Glomerular visceral epithelial cell (primary cell): ENCODE results near the gene CD3E.

Experiments used
- DNase-seq: peaks from one replicate; pipeline ENCODE4 v3.0.0-alpha.2; 2016; ENCODE audit errors: extremely low spot score

CD3E gene

DNA sequence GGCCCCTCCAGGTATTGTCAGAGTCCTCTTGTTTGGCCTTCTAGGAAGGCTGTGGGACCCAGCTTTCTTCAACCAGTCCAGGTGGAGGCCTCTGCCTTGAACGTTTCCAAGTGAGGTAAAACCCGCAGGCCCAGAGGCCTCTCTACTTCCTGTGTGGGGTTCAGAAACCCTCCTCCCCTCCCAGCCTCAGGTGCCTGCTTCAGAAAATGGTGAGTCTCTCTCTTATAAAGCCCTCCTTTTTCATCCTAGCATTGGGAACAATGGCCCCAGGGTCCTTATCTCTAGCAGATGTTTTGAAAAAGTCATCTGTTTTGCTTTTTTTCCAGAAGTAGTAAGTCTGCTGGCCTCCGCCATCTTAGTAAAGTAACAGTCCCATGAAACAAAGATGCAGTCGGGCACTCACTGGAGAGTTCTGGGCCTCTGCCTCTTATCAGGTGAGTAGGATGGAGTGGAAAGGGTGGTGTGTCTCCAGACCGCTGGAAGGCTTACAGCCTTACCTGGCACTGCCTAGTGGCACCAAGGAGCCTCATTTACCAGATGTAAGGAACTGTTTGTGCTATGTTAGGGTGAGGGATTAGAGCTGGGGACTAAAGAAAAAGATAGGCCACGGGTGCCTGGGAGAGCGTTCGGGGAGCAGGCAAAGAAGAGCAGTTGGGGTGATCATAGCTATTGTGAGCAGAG, at the start of gene CD3E:
Gene CD3E, plus strand, starts transcription at position 163 of the 681 bp plus-strand sequence. Its CDS starts 223 bp downstream, at position 386.
- DNase-seq, result no peak

DNA sequence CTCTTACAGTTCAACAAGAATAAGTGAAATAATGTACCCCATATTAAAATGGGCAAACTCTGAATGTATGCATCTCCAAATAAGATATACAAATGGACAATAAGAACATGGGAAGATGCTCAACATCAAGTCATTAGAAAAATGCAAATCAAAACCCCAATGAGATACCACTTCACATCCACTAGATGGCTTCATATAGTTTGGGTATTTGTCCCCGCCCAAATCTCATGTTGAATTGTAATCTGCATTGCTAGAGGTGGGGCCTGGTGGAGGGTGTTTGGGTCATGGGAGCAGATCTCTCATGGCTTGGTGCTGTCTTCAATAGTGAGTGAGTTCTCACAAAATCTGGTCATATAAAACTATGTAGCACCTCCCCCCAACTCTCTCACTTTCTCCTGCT, 46.1 kb upstream of the CD3E start:
- no peak for DNase-seq

DNA sequence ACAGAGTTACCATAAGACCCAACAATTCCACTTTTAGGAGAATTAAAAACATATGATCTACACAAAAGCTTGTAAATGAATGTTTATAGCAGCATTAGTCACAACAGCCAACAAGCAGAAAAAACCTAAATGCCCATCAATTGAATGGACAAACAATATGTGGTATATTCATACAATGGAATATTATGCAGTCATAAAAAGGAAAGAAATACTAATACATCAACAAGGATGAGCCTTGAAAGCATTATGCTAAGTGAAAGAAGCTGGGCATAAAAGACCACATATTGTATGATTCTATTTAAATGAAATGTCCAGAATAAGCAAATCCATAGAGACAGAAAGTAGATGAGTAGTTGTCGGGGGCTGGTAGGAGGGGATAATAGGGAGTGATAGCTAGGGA, 45.4 kb upstream of the CD3E start:
- no peak for DNase-seq

DNA sequence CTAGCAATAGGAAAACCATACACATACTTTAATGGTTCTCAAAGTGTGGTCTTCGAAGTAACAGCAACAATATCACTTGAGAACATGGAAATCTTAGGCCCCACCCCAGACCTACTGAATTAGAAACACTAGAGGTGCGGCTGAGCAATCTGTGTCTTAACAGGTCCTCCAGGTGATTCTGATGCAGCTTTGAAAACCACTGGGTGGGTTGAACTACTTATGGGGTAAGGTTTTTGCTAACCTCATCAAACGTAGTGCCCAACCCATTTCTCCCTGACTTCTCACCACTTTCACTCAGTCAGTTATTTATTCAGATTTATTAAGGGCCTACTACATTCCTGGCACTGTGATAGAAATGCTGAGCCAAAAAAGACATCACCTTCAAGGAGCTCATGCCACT, 44.2 kb upstream of the CD3E start:
- DNase-seq, result no peak

DNA sequence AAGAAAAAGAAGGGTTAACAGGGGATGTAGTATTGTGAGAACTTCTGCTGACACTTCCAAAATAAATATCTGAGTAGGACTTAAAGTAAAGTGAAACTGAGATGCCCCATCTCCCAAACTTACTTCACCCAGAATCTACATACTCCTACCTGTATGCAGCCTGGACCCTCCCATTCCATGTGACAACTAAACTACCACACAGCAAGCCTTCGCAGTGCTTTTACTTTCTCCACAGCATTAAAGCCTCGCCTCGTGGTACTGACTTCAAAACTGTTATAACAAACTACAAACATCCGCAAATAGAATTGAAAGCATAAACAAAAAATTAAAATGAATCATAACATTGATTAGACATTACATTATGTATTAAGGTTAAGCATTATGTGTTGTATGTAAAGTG, 41.4 kb upstream of the CD3E start:
- no peak for DNase-seq

DNA sequence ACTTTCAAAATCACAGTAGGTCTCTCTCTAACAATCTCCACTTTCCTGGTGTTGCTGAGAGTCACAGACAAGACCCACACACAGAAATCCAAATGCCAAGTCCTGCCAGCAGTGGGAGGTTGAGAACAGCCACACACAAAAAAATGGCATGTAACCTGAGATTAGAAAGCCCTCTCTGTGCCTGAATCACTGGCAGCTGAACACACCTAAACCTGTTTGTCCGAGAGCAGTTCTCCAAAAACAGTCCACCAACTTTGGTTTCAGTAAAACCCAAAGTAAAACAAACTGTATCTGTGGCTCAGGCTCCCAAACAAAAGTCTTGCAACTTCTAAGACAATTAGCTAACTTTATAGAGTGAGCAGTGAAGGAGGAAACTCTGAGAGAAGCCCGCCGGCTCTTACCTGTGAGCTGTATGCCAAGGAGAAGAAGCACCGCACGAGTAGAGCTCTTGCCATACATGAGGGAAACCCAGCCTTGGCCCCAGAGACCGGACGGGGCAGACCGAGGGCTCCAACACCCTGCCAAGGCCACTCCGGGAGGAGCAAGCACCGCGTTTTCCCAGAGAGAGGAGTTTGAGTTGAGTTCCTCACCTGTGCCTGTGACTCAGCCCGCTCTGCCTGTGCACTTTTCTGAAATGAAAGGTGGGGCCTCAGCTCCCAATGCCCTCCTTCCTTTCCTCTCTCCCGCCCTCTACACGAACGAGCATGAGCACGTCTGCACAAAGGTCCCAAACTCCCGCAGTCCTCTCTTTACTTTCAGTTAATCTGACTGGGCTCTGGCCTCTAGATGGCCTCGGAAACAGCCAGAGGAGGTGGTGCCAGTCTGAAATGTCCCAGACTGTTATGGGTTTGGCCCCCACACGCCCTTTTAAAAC, 40.6 kb upstream of the CD3E start, which contains the start of gene MPZL2:
Gene MPZL2, minus strand, starts transcription at position 603 of the 874 bp plus-strand sequence. Its CDS starts 144 bp downstream, at position 459.
- DNase-seq, result peak; percentile 36

DNA sequence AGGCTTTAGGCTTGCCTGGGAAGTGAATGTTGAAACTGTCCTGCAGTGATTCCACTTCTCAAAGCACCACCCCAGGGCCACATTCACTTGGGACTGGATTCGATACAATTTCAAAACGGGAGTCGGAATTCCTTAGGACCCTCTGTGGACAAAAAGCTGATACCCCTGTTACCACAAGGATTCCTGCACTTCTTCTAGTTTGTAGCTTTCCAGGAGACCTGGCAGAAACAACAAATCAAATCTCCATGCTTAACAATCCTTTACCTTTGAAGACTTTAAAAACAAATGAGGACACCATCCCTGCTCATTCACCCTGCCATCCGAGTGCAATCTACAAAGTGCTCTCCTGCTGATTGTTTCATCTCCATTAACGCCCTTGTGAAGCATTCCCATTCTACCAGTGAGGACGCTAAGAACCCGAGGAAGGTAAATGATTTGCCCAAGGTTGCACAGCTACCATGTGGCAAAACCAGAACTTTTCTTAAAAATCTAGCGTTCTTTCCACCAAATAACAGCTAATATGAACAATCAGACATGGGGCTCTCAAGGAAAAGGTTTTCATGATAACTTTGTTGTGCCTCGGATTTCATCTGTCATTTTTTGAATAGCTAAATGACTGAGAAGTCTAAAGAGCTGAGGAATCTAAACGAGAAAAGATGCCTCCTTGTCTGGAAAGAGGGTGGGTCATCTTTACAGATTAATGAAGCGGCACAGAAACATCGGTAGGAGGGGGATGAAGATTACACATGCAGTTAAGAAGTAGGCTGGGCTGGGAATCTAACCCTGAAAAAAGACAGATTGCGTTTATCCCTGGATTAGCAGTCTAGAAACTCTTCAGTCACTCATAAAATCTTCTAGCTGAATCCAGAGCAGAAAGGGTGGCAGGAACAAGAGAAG, 39.7 kb upstream of the CD3E start:
- no peak for DNase-seq

DNA sequence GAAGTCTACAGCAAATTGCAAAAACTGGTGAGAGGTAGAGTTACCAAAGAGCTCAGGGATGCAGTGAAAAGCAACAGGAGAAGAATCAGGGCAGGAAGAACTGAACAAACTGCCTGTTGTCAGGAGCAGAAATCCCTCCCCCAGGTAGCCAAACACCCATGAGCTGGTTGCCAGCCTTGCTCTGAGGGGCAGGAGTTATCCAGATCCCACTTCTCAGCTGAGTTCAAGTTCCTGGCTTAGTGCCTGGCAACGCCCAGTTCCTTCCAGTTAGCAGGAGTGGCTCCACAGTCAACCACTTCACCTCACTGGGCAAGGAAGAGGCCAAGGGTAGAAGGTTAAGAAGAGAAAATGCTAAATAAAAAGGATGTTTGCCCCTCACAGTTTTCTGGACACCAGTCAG, 38.6 kb upstream of the CD3E start:
- no peak for DNase-seq

DNA sequence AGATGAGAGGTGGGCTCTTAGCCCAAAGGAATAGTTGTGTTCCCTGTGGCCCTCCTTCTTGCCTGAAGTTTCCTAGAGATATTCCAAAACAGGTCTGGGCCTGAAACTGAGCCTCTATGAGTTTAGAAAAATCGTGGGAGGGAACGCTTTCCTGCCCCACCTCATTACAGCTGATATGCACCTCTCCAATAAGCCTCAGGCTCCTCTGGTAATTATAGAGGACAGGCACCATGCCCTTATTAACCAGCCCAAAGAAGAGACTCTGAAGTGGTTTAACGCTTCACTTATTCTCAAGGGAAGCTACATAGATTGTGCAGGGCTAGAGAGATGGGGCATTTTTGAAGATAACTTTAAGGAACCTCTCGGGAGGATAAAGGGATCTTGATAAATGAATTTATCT, 37.0 kb upstream of the CD3E start:
- no peak for DNase-seq

DNA sequence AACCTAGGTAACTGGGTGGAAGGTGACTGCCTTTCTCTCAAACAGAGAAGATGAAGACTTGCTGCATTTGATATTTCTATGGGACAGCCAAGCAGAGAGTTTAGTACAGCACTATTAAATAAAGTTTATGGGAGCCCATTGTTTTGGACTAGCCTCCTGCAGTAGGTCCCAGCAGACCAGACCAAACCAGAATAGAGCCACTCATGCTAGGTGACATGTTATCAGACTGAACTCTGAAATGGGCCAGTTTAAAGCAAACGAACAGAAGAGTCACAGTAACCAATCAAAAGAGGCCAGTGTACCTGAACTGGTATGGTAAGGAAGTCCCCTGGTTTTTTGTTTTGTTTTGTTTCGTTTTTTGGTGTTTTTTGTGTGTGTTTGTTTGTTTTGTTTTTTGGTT, 32.5 kb upstream of the CD3E start:
- DNase-seq, result no peak

DNA sequence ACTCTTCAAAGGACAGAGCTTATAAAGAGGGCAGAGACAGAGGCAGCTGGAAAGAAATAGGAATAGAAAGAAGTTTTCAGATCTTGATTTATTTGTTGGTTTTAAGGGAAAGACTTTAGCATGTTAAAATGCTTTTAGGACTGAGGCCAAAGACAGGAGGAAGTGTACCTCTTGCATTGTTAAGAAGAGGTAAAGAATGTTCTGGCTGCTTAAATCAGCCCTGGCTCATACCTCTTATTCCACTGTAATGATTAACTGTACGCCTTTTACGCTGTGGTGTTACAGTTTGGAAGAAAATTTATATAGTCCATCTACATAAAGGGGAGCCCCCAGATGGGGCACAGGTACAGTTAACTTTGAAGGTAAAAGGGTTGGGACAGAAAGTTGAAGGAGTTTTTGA, 30.3 kb upstream of the CD3E start:
- DNase-seq, result no peak

DNA sequence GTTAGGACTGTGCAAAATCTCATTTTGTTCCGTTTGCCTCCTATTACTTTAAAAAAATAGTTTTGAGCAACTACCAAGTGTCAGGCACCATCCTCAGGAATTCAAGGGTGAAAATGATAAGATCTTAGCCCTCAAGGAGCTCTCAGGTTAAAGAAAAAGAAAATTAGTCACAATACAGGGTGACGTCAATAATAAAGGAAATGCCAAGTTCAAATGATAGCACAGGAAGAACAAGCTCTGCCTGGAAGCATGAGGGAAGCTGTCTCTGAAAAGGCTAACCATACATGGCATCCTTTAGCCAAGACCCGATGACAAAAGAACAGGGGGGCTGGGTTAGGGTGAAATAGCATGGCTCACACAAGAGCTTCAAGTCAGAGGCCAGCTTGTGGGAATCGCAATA, 29.4 kb upstream of the CD3E start:
- no peak for DNase-seq

DNA sequence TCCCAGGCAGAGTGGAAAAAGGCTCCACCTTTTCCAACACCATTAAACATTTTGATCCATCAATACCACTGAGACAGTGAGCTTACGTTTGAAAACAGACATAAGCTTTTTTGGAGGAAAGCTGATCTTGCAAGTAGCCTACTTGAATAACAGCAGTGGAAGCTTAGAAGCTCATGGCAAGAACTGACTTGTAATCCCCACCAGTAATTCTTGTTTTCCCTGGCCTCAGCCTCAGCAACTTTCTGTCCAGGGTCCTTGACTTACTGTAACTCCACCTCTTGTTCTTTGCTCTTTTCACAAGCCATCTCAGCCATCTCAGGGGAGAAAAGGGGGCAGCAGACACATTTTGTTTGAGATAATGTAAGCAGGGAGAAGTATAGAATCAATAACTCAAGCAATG, 28.1 kb upstream of the CD3E start:
- DNase-seq, result no peak

DNA sequence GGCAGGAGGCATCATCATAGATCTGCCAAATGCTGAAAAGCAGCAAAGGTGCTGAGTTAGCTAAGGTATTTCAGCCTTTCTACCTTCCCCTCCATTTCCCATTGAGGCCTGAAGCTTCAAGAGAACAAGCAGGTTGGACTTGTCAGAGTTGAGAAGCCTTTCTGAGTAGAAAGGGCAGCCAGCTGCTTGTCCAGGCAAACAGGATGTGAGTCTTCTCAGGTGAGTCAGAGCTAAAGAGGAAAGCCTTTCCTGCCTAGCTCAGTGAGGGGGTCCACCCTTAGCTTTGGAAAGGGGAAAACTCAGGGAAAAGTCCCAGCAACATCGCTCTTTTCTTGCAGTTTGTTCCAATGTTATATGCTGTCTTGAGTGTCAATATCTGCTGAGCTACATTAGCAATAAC, 27.2 kb upstream of the CD3E start:
- peak; percentile 33 for DNase-seq

DNA sequence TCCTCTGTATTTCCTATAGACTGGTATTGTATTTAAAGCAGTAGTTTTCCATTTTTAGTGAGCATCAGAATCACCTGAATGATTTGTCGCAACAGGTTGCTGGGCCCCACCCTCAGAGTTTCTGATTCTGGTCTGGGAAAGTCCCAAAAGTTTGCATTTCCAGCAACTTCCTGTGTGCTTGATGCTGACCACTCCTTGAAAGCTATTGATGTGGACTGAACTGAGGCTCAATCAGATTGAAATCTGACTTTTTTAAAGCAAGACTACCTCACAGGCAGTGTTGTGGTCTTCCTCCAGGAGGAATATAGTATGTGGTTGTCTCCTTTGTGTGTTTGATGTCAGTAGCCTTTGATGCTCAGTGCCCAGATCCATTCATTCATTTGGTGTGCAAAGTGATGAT, 23.2 kb upstream of the CD3E start:
- DNase-seq, result no peak

DNA sequence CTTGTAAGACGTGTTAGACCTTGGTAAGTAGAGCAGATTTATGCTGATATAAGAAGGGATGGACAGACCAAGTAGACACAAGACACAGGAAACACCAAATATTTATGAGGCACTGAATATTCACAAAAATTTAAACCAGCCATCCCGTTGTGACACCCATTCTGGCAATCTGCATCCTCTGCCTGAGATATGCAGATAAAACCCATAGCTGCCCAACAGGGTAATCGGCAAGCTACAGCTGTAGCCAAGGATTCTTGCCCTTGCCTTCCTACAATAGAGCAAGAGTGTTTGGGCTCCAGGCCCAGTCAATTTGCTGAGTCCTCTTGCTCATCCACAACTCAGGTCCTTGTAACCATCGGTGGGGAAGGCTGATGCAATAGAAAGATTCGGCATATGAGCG, 21.9 kb upstream of the CD3E start:
- DNase-seq, result no peak

DNA sequence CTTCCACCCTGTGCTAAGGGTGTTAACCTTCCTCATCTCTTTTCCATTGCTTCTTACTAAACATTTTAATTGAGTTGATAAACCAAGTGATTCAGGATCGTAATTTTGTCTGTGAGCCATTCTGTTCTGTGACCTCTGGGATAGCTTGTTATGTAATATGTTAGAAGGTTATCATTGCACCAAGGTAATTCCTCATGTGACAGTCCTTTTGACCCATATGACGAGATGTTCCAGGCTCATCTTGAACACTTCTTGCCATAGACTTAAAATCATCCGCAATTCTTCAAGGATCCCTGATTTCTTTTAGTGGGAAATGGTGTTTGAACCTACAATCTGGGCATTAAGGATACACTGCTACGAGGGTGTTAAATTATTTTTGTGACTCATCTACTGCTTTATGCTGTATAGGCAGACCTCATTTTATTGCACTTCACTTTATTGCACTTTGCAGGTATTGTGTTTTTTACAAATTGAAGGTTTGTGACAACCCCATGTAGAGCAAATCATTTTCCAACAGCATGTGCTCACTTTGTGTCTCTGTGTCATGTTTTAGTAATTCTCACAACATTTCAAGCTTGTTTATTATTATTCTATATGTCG, 21.4 kb upstream of the CD3E start:
- no peak for DNase-seq

DNA sequence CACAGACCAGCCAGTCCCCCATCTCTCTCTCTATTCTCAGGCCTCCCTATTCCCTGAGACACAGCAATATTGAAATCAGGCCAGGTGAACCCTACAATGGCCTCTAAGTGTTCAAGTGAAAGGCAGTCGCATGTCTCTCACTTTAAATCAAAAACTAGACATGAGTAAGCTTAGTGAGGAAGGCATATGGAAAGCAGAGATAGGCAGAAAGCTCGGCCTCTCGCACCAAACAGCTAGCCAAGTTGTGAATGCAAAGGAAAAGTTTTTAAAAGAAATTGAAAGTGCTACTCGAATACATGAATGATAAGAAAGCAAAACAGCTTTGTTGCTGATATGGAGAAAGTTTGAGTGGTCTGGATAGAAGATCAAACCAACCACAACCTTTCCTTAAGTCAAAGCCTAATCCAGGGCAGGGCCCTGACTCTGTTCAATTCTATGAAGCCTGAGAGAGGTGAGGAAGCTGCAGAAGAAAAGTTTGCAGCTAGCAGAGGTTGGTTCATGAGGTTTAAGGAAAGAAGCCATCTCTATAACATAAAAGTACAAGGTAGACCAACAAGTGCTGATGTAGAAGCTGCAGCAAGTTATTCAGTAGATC, 20.7 kb upstream of the CD3E start:
- DNase-seq, result no peak

DNA sequence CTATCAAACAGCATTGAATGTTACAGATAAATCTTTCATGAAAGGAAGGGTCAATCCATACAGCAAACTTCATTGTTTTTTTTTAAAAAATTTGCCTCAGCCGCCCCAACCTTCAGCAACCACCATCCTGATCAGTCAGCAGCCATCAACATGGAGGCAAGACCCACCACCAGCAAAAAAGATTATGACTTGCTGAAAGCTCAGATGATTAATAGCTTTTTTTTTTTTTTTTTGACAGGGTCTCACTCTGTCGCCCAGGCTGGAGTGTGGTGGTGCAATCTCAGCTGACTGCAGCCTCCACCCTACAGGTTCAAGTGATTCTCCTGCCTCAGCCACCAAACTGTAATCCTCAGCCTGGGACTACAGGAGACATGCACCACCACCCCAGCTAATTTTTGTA, 18.0 kb upstream of the CD3E start:
- DNase-seq, result peak; percentile 14

DNA sequence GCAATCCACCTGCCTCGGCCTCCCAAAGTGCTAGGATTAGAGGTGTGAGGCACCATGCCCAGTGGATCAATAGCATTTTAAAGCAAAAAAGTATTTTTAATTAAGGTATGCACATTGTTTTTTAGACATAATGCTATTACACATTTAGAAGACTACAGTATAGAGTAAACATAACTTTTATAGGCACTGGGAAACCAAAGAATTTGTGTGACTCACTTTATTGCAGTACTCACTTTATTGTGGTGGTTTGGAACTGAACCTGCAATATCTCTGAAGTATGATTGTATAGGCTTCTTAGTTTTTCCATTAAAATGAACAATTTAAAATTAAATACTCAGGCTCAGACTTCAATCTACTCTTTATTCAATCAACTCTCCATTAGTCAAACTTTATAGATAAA, 17.5 kb upstream of the CD3E start:
- peak; percentile 21 for DNase-seq

DNA sequence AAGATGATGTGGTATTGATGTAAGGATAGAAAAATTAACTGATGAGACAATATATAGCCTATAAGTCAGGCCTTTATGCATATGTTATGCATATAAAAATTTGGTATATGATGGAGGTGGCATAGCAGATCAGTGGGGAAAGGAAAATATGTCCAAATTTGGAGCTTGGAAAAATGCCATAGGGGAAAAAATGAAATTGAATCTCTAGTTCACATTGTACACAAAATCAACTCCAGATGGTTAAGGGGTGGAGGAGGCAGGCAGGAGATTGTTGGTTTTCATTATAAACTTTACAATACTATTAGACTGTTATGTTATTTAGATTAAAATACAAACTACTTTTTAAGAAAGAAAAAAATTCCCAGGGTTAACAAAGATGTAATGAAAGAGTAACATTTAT, 15.1 kb upstream of the CD3E start:
- DNase-seq, result no peak
